HG03280 (cell line): ENCODE measurements around the gene FRMD4B.

Source experiments
- ATAC-seq: cut with Tn5 transposase; IDR thresholded peaks from one replicate; pipeline ENCODE4 v1.9.1; 2021; ENCODE audit warnings: mild to moderate bottlenecking, moderate library complexity; ENCODE audit not compliant: unreplicated experiment

Gene FRMD4B

GRCh38 chr3:69385723-69386555, at the start of gene FRMD4B:
Gene FRMD4B, minus strand, starts transcription at chr3:69386088. Its CDS starts 99 bp downstream, at chr3:69385989.
- ATAC-seq: no peak

- no peak for ATAC-seq
These were observed 48.1 kb upstream of the FRMD4B start for GRCh38 chr3:69433969-69434325.

- ATAC-seq: no peak
These were observed 47.5 kb upstream of the FRMD4B start for GRCh38 chr3:69433121-69433968.

GRCh38 chr3:69428657-69429255, 42.9 kb upstream of the FRMD4B start:
- no peak for ATAC-seq

- no peak for ATAC-seq
These were observed 41.0 kb upstream of the FRMD4B start for GRCh38 chr3:69426967-69427304.

GRCh38 chr3:69426291-69426966, 40.5 kb upstream of the FRMD4B start:
- no peak for ATAC-seq

GRCh38 chr3:69425249-69425648, 39.4 kb upstream of the FRMD4B start:
- peak; percentile 74 for ATAC-seq

- ATAC-seq: no peak
These were observed 37.7 kb upstream of the FRMD4B start for GRCh38 chr3:69423463-69424155.

- no peak for ATAC-seq
These were observed 36.9 kb upstream of the FRMD4B start for GRCh38 chr3:69422751-69423150.

- no peak for ATAC-seq
These were observed 35.1 kb upstream of the FRMD4B start for GRCh38 chr3:69420781-69421520.

- no peak for ATAC-seq
These were observed 33.4 kb upstream of the FRMD4B start for GRCh38 chr3:69419276-69419675.

- no peak for ATAC-seq
These were observed 31.7 kb upstream of the FRMD4B start for GRCh38 chr3:69417541-69418078.

GRCh38 chr3:69413551-69414207, 27.8 kb upstream of the FRMD4B start:
- ATAC-seq: no peak

GRCh38 chr3:69411346-69411745, 25.5 kb upstream of the FRMD4B start:
- no peak for ATAC-seq

- ATAC-seq: peak; percentile 96
These were observed 24.4 kb upstream of the FRMD4B start for GRCh38 chr3:69410301-69410700.

GRCh38 chr3:69409831-69410230, 23.9 kb upstream of the FRMD4B start:
- no peak for ATAC-seq

GRCh38 chr3:69409011-69409410, 23.1 kb upstream of the FRMD4B start:
- ATAC-seq: no peak

- ATAC-seq: no peak
These were observed 22.7 kb upstream of the FRMD4B start for GRCh38 chr3:69408542-69408941.

GRCh38 chr3:69407908-69408307, 22.0 kb upstream of the FRMD4B start:
- ATAC-seq: no peak
